Hippocampal formation (tissue), 2 donors: ENCODE data around the gene KRT31.
A peak's percentile ranks its signal among the peaks of the same experiment; 100 is the strongest.
"Not testable (repeated sequence)": the region's sequence is repeated elsewhere in the genome, so short reads cannot be mapped to it uniquely, and the experiment has no call there.

Source experiments
- DNase-seq, 2 donors: peaks; one replicate each; lab custom pipeline; 2025; lab: John Stamatoyannopoulos, UW

The KRT31 gene

GRCh38 chr17:41417576-41418015 is 20.2 kb upstream of the KRT31 start:
- DNase-seq, result no peak

GRCh38 chr17:41417127-41417526 is 19.7 kb upstream of the KRT31 start:
- DNase-seq, result no peak

- no peak for DNase-seq
Observed at GRCh38 chr17:41416479-41416878, 19.1 kb upstream of the KRT31 start.

- no peak for DNase-seq
Observed at GRCh38 chr17:41415833-41416335, 18.5 kb upstream of the KRT31 start.

GRCh38 chr17:41415411-41415810 is 18.0 kb upstream of the KRT31 start:
- DNase-seq, result no peak

- DNase-seq, result no peak
Observed at GRCh38 chr17:41413982-41414381, 16.6 kb upstream of the KRT31 start.

- peak in 1 of 2 donors; percentile 1 for DNase-seq
Observed at GRCh38 chr17:41413353-41413957, 16.0 kb upstream of the KRT31 start.

- DNase-seq, result no peak
Observed at GRCh38 chr17:41411072-41411840, 13.8 kb upstream of the KRT31 start.

- no peak for DNase-seq
Observed at GRCh38 chr17:41407226-41407625, 9.8 kb upstream of the KRT31 start.

- no peak for DNase-seq
Observed at GRCh38 chr17:41406205-41406604, 8.8 kb upstream of the KRT31 start.

GRCh38 chr17:41404024-41404671 is 6.7 kb upstream of the KRT31 start:
- DNase-seq, result no peak

GRCh38 chr17:41403404-41404023 is 6.1 kb upstream of the KRT31 start:
- DNase-seq, result no peak

GRCh38 chr17:41402161-41402560 is 4.8 kb upstream of the KRT31 start:
- DNase-seq, result no peak

GRCh38 chr17:41396340-41396739 is 1.1 kb downstream of the KRT31 start:
- no peak for DNase-seq

- DNase-seq, result no peak
Observed at GRCh38 chr17:41395611-41396010, 1.8 kb downstream of the KRT31 start.

GRCh38 chr17:41395044-41395443 is 2.4 kb downstream of the KRT31 start:
- DNase-seq, result not testable (repeated sequence)

- DNase-seq, result no peak
Observed at GRCh38 chr17:41394254-41394996, 3.0 kb downstream of the KRT31 start.

GRCh38 chr17:41393826-41394225 is 3.6 kb downstream of the KRT31 start:
- no peak for DNase-seq

- no peak for DNase-seq
Observed at GRCh38 chr17:41393294-41393693, 4.1 kb downstream of the KRT31 start.

- DNase-seq, result no peak
Observed at GRCh38 chr17:41392278-41392677, 5.1 kb downstream of the KRT31 start.

GRCh38 chr17:41391535-41391934 is 5.9 kb downstream of the KRT31 start:
- no peak for DNase-seq
